ENCODE measurements around the gene SIRT3.
"Not testable (repeated sequence)": the region's sequence is repeated elsewhere in the genome, so short reads cannot be mapped to it uniquely, and the experiment has no call there.

SIRT3 gene

DNA sequence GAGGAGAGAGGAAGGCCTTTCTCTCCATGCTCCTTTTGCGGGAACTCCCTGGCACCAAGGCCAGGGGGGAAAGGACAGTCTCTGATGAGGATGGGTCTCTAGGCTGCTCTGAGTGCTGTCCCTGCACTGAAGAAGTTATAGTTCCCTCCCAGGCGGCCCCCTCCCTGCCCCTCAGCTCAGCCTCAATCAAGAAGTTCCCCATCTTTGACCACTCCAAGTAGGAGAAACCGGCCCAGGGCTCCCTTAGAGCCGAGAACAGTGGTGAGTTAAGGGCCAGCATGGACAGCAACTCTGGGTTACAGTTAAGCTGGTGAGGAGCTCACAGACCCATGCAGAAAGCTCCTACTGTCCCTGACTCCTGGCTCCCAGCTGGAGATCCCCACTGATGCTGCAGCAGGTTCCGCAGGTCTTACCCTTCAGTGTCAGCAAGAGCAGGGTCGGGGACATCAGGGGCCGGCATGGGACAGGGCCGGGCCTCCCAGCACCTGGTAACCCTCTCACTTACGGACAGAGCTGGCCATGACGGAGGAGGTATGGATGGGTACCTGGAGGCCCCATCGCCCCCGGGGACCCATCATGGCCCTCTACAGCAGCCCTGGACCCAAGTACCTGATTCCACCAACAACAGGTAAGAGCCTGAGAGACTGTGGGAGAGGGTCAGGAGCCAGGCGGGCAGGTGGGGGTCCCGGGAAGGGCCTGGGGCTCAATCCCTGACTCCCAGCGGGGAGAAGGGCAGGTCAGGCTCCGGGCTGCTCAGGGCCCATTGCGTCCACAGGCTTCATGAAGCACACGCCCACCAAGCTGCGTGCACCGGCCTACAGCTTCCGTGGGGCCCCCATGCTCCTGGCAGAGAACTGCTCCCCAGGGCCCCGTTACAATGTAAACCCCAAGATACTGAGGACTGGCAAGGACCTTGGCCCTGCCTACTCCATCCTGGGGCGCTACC, 39.1 kb downstream of the SIRT3 start:
- no peak for DNase-seq (ENCODE audit: low read depth)
- TF ChIP-seq, protein P1, sequence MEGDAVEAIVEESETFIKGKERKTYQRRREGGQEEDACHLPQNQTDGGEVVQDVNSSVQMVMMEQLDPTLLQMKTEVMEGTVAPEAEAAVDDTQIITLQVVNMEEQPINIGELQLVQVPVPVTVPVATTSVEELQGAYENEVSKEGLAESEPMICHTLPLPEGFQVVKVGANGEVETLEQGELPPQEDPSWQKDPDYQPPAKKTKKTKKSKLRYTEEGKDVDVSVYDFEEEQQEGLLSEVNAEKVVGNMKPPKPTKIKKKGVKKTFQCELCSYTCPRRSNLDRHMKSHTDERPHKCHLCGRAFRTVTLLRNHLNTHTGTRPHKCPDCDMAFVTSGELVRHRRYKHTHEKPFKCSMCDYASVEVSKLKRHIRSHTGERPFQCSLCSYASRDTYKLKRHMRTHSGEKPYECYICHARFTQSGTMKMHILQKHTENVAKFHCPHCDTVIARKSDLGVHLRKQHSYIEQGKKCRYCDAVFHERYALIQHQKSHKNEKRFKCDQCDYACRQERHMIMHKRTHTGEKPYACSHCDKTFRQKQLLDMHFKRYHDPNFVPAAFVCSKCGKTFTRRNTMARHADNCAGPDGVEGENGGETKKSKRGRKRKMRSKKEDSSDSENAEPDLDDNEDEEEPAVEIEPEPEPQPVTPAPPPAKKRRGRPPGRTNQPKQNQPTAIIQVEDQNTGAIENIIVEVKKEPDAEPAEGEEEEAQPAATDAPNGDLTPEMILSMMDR (conservative IDR thresholded peaks at IDR 0.05; ENCODE audit: low read depth, low read length) = no peak
- H3K4me3 ChIP-seq (ENCODE audit: low read depth, low read length) = no peak overlapping the region

DNA sequence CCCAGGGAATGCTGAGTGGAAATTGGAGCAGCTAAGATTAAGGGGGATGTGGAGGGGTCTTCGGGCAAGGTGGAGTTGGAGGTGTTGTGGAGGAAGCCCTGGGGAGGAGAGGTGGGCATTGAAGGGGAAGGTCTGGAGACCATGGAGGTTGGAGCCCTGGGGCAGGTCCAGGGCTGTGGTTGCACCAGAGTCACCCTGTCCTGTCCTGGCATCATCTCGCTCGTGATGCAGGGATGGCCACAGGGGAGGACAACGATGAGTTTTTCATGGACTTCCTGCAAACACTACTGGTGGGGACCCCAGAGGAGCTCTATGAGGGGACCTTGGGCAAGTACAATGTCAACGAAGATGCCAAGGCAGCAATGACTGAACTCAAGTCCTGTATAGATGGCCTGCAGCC, 42.7 kb downstream of the SIRT3 start:
- DNase-seq (ENCODE audit: low read depth); H3K4me3 ChIP-seq (ENCODE audit: low read depth, low read length): not testable (repeated sequence)

DNA sequence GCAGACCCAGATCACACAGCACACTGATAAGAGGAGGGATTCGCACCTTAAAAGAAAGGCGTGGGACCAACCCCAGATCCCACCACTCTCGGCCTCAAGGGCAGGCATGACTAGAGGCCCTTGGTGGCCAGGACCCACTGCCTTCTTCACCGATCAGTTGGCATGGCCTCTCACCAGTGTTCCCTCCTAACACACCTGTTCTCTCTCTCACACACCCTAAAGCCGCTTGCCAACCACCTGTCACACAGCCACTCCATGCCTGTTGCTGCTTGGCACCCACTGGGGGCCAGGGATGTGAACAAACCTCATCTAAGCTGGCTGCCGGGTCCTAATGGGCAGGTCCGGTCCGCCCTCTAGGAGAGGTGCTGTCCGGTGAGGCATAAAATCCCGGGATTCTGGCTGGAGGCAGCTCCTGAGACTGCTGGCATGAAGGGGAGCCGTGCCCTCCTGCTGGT, 43.4 kb downstream of the SIRT3 start, which contains the start of gene SCGB1C1:
SCGB1C1 (plus strand) TSS at position 405 of the 455 bp plus-strand sequence; CDS start at position 427, 22 bp downstream.
- H3K4me3 ChIP-seq (ENCODE audit: low read depth, low read length); DNase-seq (ENCODE audit: low read depth): not testable (repeated sequence)

DNA sequence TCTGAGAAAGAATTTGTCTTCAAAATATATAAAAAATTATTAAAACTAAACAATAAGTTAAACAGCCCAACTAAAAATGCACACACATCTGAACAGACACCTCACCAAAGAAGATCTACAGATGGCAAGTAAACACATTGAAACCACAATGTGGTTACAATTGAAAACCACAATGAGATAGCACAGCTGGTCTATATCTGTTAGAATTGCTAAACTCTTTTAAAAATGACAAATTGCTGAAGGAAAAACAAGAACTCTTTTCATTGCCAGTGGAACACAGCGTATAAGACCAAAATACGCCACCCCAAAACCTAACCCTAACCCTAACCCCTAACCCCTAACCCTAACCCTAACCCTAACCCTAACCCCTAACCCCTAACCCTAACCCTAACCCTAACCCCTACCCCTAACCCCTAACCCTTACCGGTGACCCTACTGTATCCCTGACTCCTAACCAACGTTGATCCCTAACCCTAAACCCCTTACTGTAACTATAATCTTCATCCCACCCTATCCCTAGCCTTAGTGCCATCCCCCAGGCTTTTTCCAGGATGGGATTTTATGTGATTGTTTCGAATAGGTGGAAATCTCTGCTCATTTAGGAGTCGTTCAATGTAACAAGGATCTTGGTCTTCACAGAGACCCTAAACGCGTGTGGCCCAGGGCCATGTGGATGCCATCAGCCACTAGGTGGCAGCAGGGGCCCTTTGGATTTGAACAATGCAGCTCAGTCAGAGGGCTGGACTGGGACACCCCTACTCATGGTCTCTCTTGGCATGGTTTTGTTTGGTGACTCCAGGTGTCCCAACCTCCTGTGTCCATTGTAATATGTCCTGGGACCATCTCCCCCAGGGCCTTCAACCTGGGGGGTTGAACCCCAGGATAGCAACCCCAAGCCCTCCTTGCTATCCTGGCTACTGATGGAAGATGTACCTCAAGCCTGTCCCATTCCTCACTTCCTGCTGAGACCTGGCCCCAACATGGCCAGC, 44.4 kb downstream of the SIRT3 start:
- not testable (repeated sequence) for DNase-seq (ENCODE audit: low read depth); H3K4me3 ChIP-seq (ENCODE audit: low read depth, low read length)
- TF ChIP-seq, protein P1 (conservative IDR thresholded peaks at IDR 0.05; ENCODE audit: low read depth, low read length) = peak; percentile 48

DNA sequence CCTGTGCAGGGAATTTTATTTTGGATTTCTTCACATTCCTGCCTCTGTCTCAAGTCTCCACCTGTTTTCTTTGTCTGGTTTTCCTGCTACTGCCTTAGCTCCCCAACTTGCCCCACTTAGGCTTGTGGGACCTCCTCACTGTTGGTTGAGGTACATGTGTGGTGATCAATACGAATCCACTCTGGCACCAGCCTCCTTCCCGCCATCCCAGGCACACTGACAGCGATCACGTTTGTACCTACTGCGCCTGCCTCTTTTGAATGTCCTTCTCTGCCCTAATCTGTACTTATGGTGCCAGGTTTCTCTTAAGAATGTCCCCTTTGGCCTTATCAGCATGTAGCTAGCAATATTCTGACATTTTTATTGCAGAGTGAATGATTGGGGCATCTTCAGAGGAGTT, 45.6 kb downstream of the SIRT3 start:
- H3K4me3 ChIP-seq (ENCODE audit: low read depth, low read length); DNase-seq (ENCODE audit: low read depth): not testable (repeated sequence)

DNA sequence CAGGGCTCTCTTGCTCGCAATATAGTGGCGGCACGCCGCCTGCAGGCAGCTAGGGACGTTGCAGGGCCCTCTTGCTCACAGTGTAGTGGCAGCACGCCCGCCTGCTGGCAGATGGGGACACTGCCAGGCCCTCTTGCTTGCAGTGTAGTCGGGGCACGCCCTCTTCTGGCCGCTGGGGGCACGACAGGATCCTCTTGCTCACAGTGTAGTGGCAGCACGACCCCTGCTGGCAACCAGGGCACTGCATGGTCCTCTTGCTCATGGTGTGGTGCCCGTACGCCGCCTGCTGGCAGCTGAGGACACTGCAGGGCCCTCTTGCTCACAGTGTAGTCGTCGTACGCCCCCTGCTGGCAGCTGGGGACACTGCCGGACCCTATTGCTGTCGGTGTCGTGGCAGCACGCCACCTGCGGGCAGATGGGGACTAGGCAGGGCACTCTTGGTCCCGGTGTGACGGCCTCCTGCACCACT, 46.3 kb downstream of the SIRT3 start:
- DNase-seq (ENCODE audit: low read depth); H3K4me3 ChIP-seq (ENCODE audit: low read depth, low read length): not testable (repeated sequence)

DNA sequence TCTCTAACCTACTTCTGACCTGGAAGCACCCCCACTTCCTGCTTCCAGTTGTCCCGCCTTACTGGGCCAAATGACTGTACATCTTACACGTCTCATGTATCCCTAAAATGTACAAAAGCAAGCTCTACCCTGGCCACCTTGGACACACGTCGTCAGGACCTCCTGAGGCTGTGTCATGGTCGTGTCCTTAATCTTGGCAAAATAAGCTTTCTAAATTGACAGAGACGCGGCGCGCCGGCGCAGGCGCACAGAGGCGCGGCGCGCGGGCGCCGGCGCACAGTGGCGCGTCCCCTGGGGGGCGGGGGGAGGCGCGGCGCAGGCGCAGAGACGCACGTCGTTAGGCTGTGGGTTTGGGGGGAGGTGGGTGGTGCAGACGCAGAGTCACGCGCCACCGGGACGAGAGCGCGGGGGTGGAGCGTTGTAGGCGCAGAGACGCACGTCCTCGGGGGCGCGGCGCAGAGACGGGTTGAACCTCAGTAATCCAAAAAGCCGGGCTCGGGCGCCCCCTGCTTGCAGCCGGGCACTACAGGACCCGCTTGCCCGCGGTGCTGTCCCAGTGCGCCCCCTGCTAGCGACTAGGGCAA, 46.9 kb downstream of the SIRT3 start:
- not testable (repeated sequence) for H3K4me3 ChIP-seq (ENCODE audit: low read depth, low read length); DNase-seq (ENCODE audit: low read depth)

DNA sequence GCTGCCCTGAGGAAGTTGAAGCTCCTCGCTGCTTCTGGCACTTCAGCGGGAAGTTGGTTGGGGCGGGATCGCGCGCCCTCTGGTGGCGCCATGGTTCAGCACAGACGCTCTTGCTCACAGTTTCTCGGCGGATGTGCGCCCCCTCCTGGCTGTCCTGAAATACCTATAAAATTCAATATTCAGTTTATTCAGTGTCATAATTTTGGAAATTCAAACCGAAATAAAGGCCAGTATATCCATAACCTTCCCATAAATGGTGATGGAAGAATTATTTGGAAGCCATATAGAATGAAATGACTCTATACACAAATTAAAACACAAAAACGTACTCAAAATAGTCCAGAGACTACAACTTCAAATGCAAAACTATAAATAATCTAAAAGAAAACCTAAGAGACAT, 55.9 kb downstream of the SIRT3 start:
- not testable (repeated sequence) for DNase-seq (ENCODE audit: low read depth)

More for the DNA sequence above, 55.9 kb downstream of the SIRT3 start:
- not testable (repeated sequence) for H3K4me3 ChIP-seq (ENCODE audit: low read depth, low read length)
